Neural crest cell (in vitro differentiated cells): ENCODE measurements around the gene WFDC2. TPM values are rescaled to one million over a fixed set of nuclear protein-coding genes. Genes with fewer than 3 reads are reported as not detected.
A peak's percentile ranks its signal among the peaks of the same experiment; 100 is the strongest.

ENCODE experiments used
- DNase-seq: peaks from one replicate; pipeline ENCODE4 v3.0.0; 2021; ENCODE audit warnings: low read depth, mixed read lengths, low spot score
- H3K27ac Mint-ChIP-seq: one replicate; pipeline ENCODE4 v1.8.0; 2021; ENCODE audit warnings: mild to moderate bottlenecking, mixed read lengths; ENCODE audit not compliant: unreplicated experiment
- H3K27me3 Mint-ChIP-seq: 2 replicates; pipeline ENCODE4 v1.8.0; 2021; ENCODE audit warnings: low read depth, mild to moderate bottlenecking, mixed read lengths
- H3K36me3 Mint-ChIP-seq: 2 replicates; pipeline ENCODE4 v1.8.0; 2021; ENCODE audit warnings: low read depth, mild to moderate bottlenecking, mixed read lengths
- H3K4me1 Mint-ChIP-seq: 2 replicates; pipeline ENCODE4 v1.8.0; 2021; ENCODE audit warnings: mixed read lengths
- H3K4me3 Mint-ChIP-seq: one replicate; pipeline ENCODE4 v1.8.0; 2021; ENCODE audit warnings: mild to moderate bottlenecking, mixed read lengths
- H3K9me3 Mint-ChIP-seq: 2 replicates; pipeline ENCODE4 v1.8.0; 2021; ENCODE audit warnings: mixed read lengths
- CTCF ChIP-seq: fragments of 200-600 bp; sonication (generic); conservative IDR thresholded peaks from 2 replicates; pipeline ENCODE4 v1.5.0; 2021; ENCODE audit warnings: antibody characterized with exemption, mild to moderate bottlenecking
- total RNA-seq: library from RNA; stranded (reverse); gene quantifications from 2 replicates; pipeline ENCODE4 v1.2.1, GENCODE V29; 2021

The WFDC2 gene
- total RNA-seq, 1 donor from 2014 or later: 7.4 TPM

GRCh38 chr20:45445805-45446562 is 23.6 kb upstream of the WFDC2 start:
- no peak overlapping the region for H3K27ac Mint-ChIP-seq
- no peaks in the 10 kb centered on the region for H3K36me3 Mint-ChIP-seq
- DNase-seq: peak; percentile 66
- no peak overlapping the region for H3K4me3 Mint-ChIP-seq
- peaks cover 22% of the 10 kb centered on the region for H3K27me3 Mint-ChIP-seq
- peak; percentile 74 for TF ChIP-seq CTCF
- H3K4me1 Mint-ChIP-seq: no peaks in the 10 kb centered on the region
- no peaks in the 10 kb centered on the region for H3K9me3 Mint-ChIP-seq

GRCh38 chr20:45448270-45448669 is 21.3 kb upstream of the WFDC2 start:
- Mint-ChIP-seq H3K4me1 (no peaks in the 10 kb centered on the region), H3K9me3 (no peaks in the 10 kb centered on the region), H3K27ac (no peak overlapping the region), H3K27me3 (peaks cover 31% of the 10 kb centered on the region), H3K36me3 (no peaks in the 10 kb centered on the region), H3K4me3 (no peak overlapping the region)
- no peak for DNase-seq
- TF ChIP-seq CTCF: no peak

GRCh38 chr20:45449528-45449927 is 20.0 kb upstream of the WFDC2 start:
- Mint-ChIP-seq H3K27ac (no peak overlapping the region), H3K27me3 (peaks cover 35% of the 10 kb centered on the region), H3K4me3 (no peak overlapping the region)

GRCh38 chr20:45450097-45450818 is 19.3 kb upstream of the WFDC2 start:
- H3K27ac Mint-ChIP-seq: no peak overlapping the region
- H3K27me3 Mint-ChIP-seq: peaks cover 28% of the 10 kb centered on the region
- H3K9me3 Mint-ChIP-seq: no peaks in the 10 kb centered on the region
- peak; percentile 72 for TF ChIP-seq CTCF
- no peak for DNase-seq
- no peak overlapping the region for H3K4me3 Mint-ChIP-seq
- H3K4me1 Mint-ChIP-seq: no peaks in the 10 kb centered on the region
- no peaks in the 10 kb centered on the region for H3K36me3 Mint-ChIP-seq

More at GRCh38 chr20:45449528-45449927, 20.0 kb upstream of the WFDC2 start:
- H3K36me3 Mint-ChIP-seq: no peaks in the 10 kb centered on the region
- no peak for TF ChIP-seq CTCF
- DNase-seq: no peak
- H3K9me3 Mint-ChIP-seq: no peaks in the 10 kb centered on the region
- no peaks in the 10 kb centered on the region for H3K4me1 Mint-ChIP-seq

- no peak for TF ChIP-seq CTCF
- Mint-ChIP-seq H3K27ac (no peak overlapping the region), H3K36me3 (no peaks in the 10 kb centered on the region), H3K9me3 (no peaks in the 10 kb centered on the region), H3K4me3 (no peak overlapping the region), H3K27me3 (peaks cover 20% of the 10 kb centered on the region), H3K4me1 (no peaks in the 10 kb centered on the region)
- DNase-seq: no peak
Measured at GRCh38 chr20:45452238-45452637, 17.3 kb upstream of the WFDC2 start.
